ENCODE results near the gene PYGL. TPM values are rescaled to one million over a fixed set of nuclear protein-coding genes. Genes with fewer than 3 reads are reported as not detected.
A peak's percentile ranks its signal among the peaks of the same experiment; 100 is the strongest.

Gene PYGL
- 1.9 TPM for polyA plus RNA-seq (2012; ENCODE audit: insufficient read depth, insufficient read length, low read depth)

DNA sequence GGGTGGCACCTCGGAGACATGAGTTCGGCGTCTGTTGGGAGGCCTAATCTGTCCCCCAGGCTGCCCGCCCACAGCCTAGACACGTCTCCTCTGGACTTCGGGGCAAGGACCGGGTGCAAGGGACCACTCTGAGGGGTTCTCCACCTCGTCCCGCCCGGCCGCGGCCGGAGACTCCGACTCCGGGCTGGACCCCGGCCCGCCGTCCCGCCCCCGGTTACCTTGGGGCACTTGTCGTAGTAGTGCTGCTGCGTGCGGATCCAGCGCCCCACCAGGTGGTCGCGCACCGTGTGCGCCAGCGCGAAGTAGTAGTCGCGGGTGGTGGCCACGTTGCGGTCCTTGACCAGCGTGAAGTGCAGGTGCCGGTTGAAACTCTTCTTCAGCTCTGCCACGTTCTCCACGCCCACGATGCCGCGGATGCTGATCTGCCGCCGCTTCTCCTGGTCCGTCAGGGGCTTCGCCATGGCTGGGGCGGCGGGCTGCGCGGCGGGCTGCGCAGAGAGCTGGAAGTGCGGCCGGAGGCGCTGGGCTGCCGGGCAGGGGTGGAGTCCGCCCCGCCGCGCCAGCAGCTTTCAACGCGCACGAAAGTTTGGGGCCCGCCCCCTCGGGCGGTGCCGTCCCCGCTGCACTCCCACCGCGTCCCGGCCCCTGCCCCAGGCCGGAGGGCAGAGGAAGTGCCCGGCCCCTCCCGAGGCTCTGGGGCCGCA is at the start of gene PYGL:
Gene PYGL (minus strand): TSS at position 541 of the 704 bp plus-strand sequence. CDS start 80 bp downstream, at position 461.
- DNase-seq: peak; percentile 76
- Histone ChIP-seq H3K4me1 (no peaks in the 10 kb centered on the region), H3K27me3 (no peaks in the 10 kb centered on the region), H3K9me3 (no peaks in the 10 kb centered on the region), H3K4me3 (ENCODE audit: low read depth, low read length) (peak within 1 kb of the TSS; percentile 87), H3K36me3 (no peaks in the 10 kb centered on the region)
- TF ChIP-seq, protein P1, sequence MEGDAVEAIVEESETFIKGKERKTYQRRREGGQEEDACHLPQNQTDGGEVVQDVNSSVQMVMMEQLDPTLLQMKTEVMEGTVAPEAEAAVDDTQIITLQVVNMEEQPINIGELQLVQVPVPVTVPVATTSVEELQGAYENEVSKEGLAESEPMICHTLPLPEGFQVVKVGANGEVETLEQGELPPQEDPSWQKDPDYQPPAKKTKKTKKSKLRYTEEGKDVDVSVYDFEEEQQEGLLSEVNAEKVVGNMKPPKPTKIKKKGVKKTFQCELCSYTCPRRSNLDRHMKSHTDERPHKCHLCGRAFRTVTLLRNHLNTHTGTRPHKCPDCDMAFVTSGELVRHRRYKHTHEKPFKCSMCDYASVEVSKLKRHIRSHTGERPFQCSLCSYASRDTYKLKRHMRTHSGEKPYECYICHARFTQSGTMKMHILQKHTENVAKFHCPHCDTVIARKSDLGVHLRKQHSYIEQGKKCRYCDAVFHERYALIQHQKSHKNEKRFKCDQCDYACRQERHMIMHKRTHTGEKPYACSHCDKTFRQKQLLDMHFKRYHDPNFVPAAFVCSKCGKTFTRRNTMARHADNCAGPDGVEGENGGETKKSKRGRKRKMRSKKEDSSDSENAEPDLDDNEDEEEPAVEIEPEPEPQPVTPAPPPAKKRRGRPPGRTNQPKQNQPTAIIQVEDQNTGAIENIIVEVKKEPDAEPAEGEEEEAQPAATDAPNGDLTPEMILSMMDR (IDR thresholded peaks at IDR 0.05; ENCODE audit: low read depth, low read length): no peak

DNA sequence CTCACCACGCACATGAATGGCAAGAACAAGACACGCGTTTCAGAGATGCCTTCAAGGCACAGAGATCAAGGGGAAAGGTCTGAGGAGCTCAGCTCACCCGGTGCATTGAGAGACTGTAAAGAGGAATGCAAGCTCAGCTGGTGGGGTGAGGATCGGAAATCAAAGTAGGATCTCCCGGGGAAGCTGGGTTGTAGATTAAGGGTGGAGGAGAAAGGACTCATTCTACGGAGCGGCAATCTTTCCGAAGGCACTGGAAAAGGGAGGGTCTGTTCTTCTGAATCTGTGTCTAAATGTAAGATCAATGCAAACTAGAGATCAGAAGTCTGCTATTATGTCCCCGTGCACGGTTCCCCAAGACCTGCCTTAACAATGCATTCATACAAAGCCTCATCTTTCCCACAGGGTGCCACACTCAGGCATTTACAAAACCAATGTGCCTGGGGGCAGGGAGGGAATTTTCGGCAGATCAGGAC is 41.6 kb upstream of the PYGL start:
- no peaks in the 10 kb centered on the region for H3K4me1 ChIP-seq
- H3K36me3 ChIP-seq: no peaks in the 10 kb centered on the region
- no peak for DNase-seq
- no peak overlapping the region for H3K4me3 ChIP-seq (ENCODE audit: low read depth, low read length)
- H3K27me3 ChIP-seq: no peaks in the 10 kb centered on the region
- H3K9me3 ChIP-seq: no peaks in the 10 kb centered on the region
- TF ChIP-seq, protein P1 (IDR thresholded peaks at IDR 0.05; ENCODE audit: low read depth, low read length): no peak

DNA sequence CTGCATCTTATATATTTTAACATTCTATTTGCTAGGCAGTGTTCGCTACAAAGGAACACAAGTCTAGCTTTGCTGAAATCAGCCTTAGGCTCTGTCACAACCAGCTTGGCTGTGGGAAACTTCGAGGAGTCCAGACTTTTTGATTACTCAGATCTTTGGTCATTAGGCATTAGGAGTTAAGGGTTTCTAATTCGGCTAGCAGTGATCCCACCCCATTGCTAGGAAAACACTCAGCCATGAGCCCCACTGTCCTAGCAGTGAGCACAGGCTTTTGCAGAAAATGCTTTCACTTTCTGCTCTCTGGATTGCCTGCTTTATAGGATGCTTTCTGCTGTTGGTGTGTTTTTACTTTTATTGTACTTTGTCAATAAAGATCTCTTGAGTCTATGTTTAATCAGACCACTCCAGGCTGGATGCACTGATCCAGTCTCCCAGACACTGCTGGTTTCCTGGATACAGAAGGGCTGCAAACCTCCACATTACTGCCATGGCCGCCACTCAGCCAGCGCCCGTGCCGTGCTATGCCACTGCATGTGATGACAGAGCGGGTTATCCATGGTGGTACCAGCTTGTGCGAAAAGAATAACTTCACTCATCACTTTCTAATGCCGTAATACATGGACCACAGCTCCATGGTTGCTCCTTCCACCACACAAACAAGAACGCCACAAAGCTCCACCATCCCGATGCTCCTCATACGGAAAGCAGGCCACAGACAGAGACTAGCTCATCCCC is 41.0 kb upstream of the PYGL start:
- H3K27me3 ChIP-seq: no peaks in the 10 kb centered on the region
- DNase-seq: no peak
- no peaks in the 10 kb centered on the region for H3K36me3 ChIP-seq
- no peaks in the 10 kb centered on the region for H3K4me1 ChIP-seq
- no peaks in the 10 kb centered on the region for H3K9me3 ChIP-seq
- no peak overlapping the region for H3K4me3 ChIP-seq (ENCODE audit: low read depth, low read length)
- TF ChIP-seq, protein P1 (IDR thresholded peaks at IDR 0.05; ENCODE audit: low read depth, low read length): no peak

DNA sequence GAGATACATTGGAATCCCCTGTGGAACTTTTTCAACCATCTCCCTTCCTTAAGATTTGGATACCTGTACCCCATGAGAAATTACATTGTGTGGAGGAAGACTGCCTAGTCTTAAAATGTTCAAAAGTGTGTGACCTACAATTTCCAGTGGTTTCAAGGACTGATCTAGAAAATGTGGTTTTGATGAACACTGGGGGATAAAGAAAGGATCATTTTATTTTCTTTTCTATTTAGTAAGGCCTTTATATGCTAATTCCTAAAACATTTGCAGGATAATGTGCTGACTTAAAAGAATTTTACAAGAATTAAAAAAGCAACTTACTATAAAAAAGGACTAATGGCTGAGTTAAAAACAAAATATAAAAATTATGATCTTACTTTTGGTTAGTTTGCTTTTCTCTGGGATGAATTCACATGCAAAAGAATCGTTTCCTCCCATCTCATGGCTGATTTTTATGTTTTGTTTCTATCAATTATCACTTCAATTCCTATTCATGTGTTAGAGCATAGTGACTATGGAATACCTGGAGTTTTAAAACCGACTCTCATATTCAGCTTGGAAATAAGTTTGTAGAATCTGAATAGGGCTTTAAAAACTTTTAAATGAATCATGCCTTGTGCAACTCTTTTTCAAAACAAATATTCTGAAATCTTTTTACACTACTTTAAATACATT is 39.9 kb upstream of the PYGL start:
- H3K9me3 ChIP-seq: no peaks in the 10 kb centered on the region
- no peaks in the 10 kb centered on the region for H3K4me1 ChIP-seq
- TF ChIP-seq, protein P1 (IDR thresholded peaks at IDR 0.05; ENCODE audit: low read depth, low read length): no peak
- no peaks in the 10 kb centered on the region for H3K27me3 ChIP-seq
- no peak overlapping the region for H3K4me3 ChIP-seq (ENCODE audit: low read depth, low read length)
- DNase-seq: no peak
- H3K36me3 ChIP-seq: no peaks in the 10 kb centered on the region; the same call in 1 of the 2 replicates

DNA sequence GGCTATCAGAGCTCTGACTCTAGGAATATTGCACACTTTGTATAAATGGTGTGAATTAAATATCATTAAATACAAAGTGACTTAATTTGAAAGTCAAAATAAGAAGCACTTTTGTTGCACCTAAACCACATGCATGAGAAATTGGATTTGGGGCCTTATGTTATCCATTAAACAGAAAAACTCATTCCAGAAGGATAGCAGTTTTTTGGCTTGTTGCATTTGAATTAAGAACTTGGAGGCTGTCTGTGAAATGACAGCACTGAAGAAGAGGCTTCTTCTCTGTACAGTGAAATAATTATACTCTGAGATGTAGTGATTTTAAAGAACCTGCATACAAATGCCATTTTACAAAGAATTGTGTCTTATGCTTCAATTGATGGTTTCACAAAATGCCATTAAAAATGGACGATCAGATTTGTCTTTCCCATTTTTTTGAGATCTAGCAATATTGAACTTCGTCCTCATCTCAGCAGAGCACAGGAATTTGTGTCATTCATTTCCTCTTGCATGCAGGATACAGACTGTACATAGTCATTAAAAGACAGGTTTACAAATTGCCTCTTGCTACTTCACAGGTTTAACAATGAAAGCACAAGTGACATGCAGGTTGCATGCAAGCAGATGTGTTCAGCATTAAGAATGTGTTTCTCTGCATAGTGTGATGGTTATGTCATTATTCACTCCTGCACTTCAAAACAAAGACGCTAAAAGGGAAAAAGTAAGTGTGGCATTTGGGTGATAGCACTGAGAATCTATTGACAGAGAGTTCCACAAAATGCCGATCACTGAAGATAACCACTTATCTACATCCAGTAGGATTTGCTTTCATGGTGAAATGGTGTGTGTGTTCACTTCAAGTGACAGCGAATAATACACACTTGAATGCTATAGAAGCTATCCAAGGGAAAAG is 35.9 kb upstream of the PYGL start:
- Histone ChIP-seq H3K36me3 (no peaks in the 10 kb centered on the region; the same call in 1 of the 2 replicates), H3K4me3 (ENCODE audit: low read depth, low read length) (no peak overlapping the region), H3K4me1 (no peaks in the 10 kb centered on the region; the same call in 1 of the 2 replicates), H3K9me3 (no peaks in the 10 kb centered on the region), H3K27me3 (no peaks in the 10 kb centered on the region)
- TF ChIP-seq, protein P1 (IDR thresholded peaks at IDR 0.05; ENCODE audit: low read depth, low read length): no peak
- no peak for DNase-seq
